GM19023 (cell line): ENCODE data around the gene PPP2R3B.
"Not testable (repeated sequence)": the region's sequence is repeated elsewhere in the genome, so short reads cannot be mapped to it uniquely, and the experiment has no call there.

Source experiments
- ATAC-seq: cut with Tn5 transposase; IDR thresholded peaks from one replicate; pipeline ENCODE4 v1.9.1; 2021; ENCODE audit warnings: mild to moderate bottlenecking, moderate library complexity; ENCODE audit not compliant: unreplicated experiment

Gene PPP2R3B, protein sequence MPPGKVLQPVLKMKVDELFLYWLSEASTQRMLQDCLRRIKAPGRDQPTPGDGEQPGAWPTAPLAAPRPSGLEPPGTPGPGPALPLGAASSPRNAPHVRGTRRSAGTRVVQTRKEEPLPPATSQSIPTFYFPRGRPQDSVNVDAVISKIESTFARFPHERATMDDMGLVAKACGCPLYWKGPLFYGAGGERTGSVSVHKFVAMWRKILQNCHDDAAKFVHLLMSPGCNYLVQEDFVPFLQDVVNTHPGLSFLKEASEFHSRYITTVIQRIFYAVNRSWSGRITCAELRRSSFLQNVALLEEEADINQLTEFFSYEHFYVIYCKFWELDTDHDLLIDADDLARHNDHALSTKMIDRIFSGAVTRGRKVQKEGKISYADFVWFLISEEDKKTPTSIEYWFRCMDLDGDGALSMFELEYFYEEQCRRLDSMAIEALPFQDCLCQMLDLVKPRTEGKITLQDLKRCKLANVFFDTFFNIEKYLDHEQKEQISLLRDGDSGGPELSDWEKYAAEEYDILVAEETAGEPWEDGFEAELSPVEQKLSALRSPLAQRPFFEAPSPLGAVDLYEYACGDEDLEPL

DNA sequence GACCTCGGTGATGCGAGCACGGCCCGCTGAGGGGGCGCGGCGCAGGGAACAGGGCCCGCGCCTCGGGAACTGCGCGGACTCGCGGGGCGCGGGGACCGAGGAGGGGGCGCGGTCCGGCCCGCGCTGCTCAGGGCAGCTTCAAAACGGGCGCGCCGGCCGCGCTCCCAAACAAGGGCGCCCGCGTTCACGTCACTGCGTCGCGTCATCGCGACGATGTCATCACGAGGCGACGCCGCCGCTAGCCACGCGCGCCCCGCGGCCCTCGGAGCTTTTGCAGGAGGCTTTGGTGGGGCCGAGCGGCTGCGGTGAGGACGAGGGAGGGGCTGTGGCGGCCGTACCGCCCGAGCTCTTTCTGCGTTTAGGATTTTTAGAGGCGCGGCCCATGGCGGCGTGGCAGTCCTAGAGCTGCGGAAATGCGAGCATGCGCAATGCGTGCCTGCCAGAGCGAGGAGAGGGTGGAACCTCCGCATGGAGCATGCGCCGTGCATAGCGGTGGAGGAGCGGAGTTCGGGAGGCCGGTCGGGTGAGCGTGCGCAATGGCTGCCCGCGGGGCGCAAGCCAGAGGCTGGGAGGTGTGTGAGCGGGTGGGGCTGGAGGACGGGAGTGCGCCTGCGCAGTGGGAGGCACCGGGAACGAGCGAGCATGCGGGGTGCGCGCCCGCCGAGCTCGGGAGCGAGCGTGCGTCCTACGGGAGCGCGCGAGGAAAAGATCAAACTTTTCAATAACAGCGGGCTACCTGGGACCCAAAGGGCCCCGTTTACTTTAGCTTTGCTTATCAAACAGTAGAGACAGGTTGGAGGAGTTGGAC lies at the start of gene PPP2R3B:
TSS of gene PPP2R3B (minus strand) at position 140 of the 808 bp plus-strand sequence. CDS start 216 bp downstream, outside the sequence.
- peak; percentile 95 for ATAC-seq

GRCh38 chrX:435536-436122 lies 48.9 kb upstream of the PPP2R3B start:
- no peak for ATAC-seq

DNA sequence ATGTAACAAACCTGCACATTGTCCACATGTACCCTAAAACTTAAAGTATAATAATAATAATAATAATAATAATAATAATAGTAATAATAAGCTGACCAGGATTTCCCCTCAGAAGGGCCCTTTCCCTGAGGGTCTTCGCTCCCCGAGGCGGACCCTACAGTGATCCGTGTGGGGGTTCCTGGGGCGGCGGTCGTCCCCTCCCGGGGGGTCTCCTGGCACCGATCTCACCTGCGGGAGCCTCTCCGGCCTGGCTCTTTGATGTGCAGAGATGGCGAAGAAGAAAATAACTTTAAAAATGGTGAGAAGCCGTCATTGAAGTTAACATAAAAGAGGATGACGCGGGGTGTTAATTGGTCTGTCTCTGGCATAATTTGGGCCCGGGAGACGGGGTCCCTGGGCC lies 48.2 kb upstream of the PPP2R3B start:
- no peak for ATAC-seq

GRCh38 chrX:433771-434170 lies 47.1 kb upstream of the PPP2R3B start:
- no peak for ATAC-seq

- ATAC-seq, result not testable (repeated sequence)
Observed at GRCh38 chrX:432666-433065, 46.0 kb upstream of the PPP2R3B start.

DNA sequence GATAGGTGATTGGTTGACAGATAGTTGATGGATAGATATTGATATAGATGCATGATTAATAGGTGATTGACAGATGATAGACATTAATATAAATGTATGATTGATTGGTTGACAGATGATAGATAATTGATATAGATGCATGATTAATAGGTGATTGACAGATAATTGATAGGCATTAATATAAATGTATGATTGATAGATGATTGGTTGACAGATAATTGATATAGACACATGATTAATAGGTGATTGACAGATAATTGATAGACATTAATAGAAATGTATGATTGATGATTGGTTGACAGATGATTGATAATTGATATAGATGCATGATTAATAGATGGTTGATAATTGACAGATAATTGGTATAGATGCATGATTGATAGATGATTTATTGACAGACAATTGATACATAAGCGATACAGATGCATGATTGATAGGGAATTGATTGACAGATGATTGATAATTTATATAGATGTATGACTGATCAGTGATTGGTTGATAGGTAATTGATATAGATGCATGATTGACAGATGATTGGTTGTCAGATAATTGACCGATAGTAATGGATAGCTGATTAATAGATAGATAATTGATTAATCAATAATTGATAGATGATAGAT lies 44.9 kb upstream of the PPP2R3B start:
- ATAC-seq, result no peak

GRCh38 chrX:431056-431455 lies 44.3 kb upstream of the PPP2R3B start:
- no peak for ATAC-seq

DNA sequence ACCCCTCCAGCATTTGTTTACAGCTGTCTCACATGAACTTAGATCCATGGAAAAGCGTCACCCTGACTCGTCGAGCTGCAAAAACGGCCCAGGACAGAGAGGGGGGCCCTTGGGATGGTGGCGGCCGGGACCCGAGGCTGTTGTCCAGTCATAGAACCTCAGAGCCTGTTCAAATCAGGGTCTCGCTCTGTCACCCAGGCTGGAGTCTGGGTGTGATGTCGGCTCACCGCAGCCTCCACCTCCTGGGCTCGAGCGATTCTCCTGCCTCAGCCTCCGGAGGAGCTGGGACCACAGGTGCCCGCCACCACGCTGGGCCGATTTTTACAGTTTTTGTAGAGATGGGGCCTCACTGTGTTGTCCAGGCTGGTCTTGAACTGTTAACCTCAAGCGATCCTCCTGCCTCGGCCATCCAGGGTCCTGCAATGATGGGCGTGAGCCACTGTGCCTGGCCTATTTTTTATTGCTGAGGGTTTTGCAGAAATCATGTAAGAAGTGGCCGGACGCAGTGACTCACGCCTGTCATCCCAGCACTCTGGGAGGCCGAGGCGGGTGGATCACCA lies 42.6 kb upstream of the PPP2R3B start:
- ATAC-seq, result no peak

DNA sequence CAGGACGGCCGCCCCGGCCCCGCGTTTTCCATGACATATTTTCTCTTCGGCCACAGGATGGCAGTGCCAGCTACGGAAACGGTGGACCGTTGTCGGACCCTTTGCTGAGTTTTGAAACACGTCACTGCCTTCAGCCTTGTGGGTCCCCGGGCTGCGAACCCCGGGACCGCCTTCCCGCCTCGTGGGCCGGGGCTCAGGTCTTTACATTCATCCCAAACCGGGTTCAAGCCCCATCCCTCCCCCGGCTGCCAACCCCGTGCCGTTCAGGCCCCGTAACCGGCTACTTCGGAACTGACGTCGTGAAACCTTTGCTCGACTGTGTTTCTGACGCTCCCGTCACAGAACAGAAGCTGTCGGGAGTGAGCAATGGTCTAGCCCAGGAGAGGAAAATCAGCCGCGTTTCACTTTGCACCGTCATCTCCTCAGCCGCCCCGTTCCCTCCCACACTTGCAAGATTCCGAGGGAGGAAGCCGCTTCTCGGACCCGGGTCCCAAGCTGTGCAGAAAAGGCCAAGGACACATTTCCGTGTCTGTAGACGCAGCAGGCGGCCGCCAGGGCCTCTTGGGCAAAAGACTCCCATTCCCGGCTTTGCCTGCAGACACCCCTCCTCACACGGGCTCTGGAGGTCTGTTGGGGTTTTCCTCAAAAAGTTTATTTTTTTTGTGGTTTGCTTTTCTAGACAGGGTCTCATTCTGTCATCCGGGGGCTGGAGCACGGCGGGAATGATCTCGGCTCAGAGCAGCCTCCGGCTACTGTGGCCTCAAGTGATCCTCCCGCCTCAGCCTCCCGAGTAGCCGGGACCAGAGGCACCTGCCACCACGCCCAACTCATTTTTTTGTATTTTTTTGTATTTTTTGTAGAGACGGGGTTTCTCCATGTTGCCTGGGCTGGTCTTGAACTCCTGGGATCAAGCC lies 41.4 kb upstream of the PPP2R3B start:
- ATAC-seq, result no peak

- ATAC-seq, result no peak
Observed at GRCh38 chrX:426881-427280, 40.2 kb upstream of the PPP2R3B start.

GRCh38 chrX:425056-425455 lies 38.3 kb upstream of the PPP2R3B start:
- no peak for ATAC-seq

GRCh38 chrX:421646-422391 lies 35.1 kb upstream of the PPP2R3B start:
- ATAC-seq, result no peak

- ATAC-seq, result no peak
Observed at GRCh38 chrX:420496-421223, 34.0 kb upstream of the PPP2R3B start.

DNA sequence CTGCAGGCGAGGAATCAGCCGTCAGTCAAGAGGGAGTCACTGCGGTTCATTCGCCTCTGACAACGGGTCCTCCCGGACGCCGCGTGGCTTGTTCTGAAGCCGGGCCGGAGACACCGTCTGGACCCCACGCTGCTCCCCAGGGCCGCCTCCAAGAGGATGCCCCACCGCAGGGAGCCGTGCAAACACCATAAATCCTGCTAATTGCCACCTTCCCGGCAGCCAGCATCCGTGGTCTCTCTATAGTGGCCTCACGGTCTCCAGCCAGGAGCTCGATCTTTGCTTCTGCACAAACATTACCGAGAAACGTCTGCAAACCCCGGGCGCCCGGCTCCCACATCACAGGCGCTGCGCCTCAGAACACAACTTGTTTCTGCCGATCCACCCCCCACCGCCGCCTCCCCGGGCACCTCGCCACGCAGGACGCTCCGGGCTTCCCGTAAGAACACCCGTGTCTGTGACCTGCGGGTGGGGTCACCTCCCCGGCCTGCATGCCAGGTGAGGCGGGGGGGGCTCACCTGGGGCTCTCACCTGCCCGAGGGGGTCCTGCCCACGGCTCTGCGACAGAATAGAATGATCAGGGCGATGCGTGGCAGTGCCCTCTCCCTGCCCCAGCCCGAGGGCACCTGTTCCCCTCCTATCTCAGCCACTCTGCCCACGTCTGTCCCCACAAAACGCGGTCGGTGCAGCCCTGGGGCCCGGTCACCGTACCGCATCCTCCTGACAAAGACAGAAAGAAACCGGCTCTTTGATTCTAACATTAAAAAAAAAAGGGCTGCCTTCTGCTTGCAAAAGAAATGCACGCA lies 32.4 kb upstream of the PPP2R3B start:
- no peak for ATAC-seq

DNA sequence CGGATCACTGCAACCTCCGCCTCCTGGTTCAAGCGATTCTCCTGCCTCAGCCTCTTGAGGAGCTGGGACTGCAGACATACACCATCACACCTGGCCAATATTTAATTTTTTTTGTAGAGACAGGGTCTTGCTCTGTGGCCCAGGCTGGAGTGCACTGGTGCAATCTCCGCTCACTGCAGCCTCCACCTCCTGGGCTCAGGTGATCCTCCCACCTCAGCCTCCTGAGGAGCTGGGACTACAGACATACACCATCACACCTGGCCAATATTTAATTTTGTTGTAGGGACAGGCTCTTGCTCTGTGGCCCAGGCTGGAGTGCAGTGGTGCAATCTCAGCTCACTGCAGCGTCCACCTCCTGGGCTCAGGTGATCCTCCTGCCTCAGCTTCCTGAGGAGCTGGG lies 28.8 kb upstream of the PPP2R3B start:
- not testable (repeated sequence) for ATAC-seq

DNA sequence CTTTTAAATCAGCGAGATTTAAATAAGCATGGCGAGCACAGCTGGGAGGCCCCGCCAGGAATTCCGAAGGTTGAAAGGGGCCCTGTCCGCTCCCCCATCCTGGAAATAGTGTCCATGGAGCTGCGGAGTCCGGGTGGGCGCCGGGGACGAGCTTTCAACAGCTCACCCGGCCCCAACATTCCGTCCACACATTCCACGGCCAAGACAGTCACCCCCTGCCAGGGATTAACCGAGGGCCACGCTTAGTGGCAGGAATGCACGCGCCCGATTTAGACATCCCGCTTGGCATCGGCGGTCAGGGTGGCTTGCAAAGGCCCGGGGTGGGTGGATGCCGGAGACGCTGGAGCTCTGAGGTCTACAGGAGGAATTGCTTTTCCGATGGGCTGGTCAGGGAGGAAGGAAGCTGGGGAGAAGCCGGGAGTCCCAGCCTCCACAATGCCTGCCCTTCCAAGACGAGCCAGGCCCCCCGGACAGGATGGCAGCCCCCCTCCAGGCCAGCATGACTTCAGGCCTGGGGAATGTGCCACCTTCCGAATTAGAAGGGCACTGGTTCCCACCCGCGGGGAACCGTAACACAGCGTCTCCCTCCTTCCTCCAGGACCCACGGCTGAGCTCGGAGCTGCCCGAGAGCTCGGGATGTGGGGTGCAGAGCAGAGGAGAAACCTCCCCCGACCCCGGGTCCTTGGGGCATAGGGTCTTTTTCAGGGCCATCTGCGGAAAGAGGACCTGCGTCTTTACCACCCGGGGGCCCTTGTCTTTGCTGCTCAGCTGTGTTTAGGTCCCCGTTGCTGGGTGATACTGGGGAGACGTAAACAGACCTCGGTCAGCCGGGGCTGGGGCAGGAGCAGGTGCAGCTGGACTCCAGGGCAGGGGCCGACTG lies 26.9 kb upstream of the PPP2R3B start:
- ATAC-seq, result no peak
